ENCODE measurements around the gene SHOX.

Gene SHOX

GRCh38 chrX:689983-690382 lies 59.4 kb downstream of the SHOX start:
- no peak overlapping the region for H3K4me3 ChIP-seq (ENCODE audit: low read length)
- DNase-seq (ENCODE audit: low read depth, low spot score), result no peak

GRCh38 chrX:694800-695199 lies 64.2 kb downstream of the SHOX start:
- no peak overlapping the region for H3K4me3 ChIP-seq (ENCODE audit: low read length)
- no peak for DNase-seq (ENCODE audit: low read depth, low spot score)

- no peak for DNase-seq (ENCODE audit: low read depth, low spot score)
- no peak overlapping the region for H3K4me3 ChIP-seq (ENCODE audit: low read length)
These were observed 67.6 kb downstream of the SHOX start for GRCh38 chrX:698206-698605.

- H3K4me3 ChIP-seq (ENCODE audit: low read length), result no peak overlapping the region
- no peak for DNase-seq (ENCODE audit: low read depth, low spot score)
These were observed 70.3 kb downstream of the SHOX start for GRCh38 chrX:700936-701335.

GRCh38 chrX:701673-702072 lies 71.1 kb downstream of the SHOX start:
- no peak overlapping the region for H3K4me3 ChIP-seq (ENCODE audit: low read length)
- DNase-seq (ENCODE audit: low read depth, low spot score), result no peak

GRCh38 chrX:703466-703865 lies 72.9 kb downstream of the SHOX start:
- no peak for DNase-seq (ENCODE audit: low read depth, low spot score)
- no peak overlapping the region for H3K4me3 ChIP-seq (ENCODE audit: low read length)

GRCh38 chrX:703866-704265 lies 73.3 kb downstream of the SHOX start:
- no peak for DNase-seq (ENCODE audit: low read depth, low spot score)
- no peak overlapping the region for H3K4me3 ChIP-seq (ENCODE audit: low read length)

All from Jurkat, Clone E6-1 (cell line).